MM.1S (cell line): Measurements from ENCODE around the gene TUBD1.

Experiments used
- EZH2 ChIP-seq: fragments of 300-600 bp; sonication (generic); optimal IDR thresholded peaks from 2 replicates; pipeline ENCODE3; 2017; ENCODE audit warnings: low read depth, mild to moderate bottlenecking, antibody characterized with exemption, low read length, mixed read lengths
- EZH2phosphoT487 ChIP-seq: fragments of 300-600 bp; sonication (generic); IDR thresholded peaks from 2 replicates; pipeline ENCODE4 v1.6.1; 2018; ENCODE audit warnings: antibody characterized with exemption, low read length
- TF ChIP-seq, protein P1 (sequence below): fragments of 300-600 bp; sonication (generic); IDR thresholded peaks from 2 replicates; pipeline ENCODE4 v1.5.1; 2016; ENCODE audit warnings: antibody characterized with exemption, low read length, mixed read lengths

DNA sequence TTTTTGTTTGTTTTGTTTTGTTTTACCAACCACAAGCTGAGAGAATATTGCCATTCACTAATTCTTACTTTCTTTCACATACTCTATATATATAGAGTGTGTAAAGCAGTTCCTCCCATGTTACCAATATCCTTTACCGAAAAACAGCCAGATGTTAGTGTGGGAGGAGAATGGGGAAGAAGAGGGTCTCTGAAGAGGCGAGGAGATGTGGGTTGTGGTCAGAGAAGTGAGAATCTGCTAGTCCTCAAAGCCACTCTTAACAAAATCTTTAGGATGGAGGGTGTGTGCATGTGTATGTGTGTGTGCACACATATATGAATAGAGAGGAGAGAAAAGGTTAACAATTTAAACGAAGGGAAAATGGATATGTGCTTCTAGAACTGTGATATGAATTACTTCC is 80.6 kb downstream of the TUBD1 start:
- TF ChIP-seq, protein P1, sequence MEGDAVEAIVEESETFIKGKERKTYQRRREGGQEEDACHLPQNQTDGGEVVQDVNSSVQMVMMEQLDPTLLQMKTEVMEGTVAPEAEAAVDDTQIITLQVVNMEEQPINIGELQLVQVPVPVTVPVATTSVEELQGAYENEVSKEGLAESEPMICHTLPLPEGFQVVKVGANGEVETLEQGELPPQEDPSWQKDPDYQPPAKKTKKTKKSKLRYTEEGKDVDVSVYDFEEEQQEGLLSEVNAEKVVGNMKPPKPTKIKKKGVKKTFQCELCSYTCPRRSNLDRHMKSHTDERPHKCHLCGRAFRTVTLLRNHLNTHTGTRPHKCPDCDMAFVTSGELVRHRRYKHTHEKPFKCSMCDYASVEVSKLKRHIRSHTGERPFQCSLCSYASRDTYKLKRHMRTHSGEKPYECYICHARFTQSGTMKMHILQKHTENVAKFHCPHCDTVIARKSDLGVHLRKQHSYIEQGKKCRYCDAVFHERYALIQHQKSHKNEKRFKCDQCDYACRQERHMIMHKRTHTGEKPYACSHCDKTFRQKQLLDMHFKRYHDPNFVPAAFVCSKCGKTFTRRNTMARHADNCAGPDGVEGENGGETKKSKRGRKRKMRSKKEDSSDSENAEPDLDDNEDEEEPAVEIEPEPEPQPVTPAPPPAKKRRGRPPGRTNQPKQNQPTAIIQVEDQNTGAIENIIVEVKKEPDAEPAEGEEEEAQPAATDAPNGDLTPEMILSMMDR, result no peak
- TF ChIP-seq EZH2phosphoT487, result no peak
- no peak for TF ChIP-seq EZH2
